ENCODE results near the gene ANKS6.

- TF ChIP-seq CTCF (IDR thresholded peaks at IDR 0.05 in 2 of 3, conservative IDR thresholded peaks at IDR 0.05 in 1 of 3; ENCODE audit: borderline replicate concordance in 1 of 3, insufficient read depth in 1 of 3, low read depth in 2 of 3, low read length in 2 of 3) (no peak), FOSL1 (IDR thresholded peaks at IDR 0.05; ENCODE audit: low read depth) (no peak), EZH2 (IDR thresholded peaks at IDR 0.05) (no peak), POLR2A (IDR thresholded peaks at IDR 0.05; ENCODE audit: borderline replicate concordance, extremely low read depth, insufficient read depth, insufficient read length) (no peak), POLR2AphosphoS5 (IDR thresholded peaks at IDR 0.05; ENCODE audit: low read depth, low read length) (no peak)
These were observed 8.5 kb downstream of the ANKS6 start for GRCh38 chr9:98787766-98788335.

Data from HCT116 (cell line).